Measurements from ENCODE around the gene ZFP3.
"Not testable (repeated sequence)": the region's sequence is repeated elsewhere in the genome, so short reads cannot be mapped to it uniquely, and the experiment has no call there.

The ZFP3 gene

GRCh38 chr17:5078106-5079028 lies at the start of gene ZFP3:
Gene ZFP3 (plus strand): TSS chr17:5078467. CDS start chr17:5091505, 13,038 bp downstream.
- no peak for FAIRE-seq

DNA sequence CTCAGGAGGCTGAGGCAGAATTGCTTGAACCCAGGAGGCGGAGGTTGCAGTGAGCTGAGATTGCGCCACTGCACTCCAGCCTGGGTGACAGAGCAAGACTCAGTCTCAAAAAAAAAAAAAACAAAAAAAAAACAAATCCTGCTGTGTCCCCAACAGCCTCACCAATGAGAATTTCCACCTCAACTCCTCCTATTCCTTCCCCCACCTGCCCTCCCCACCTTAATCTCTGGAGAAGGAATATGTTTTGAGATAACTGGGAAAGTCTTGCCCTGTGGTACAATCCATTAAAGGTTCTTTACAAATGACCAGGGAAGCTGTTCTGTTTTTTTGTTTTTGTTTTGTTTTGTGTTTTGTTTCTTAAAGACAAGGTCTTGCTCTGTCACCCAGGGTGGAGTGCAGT lies 48.1 kb upstream of the ZFP3 start:
- not testable (repeated sequence) for FAIRE-seq

DNA sequence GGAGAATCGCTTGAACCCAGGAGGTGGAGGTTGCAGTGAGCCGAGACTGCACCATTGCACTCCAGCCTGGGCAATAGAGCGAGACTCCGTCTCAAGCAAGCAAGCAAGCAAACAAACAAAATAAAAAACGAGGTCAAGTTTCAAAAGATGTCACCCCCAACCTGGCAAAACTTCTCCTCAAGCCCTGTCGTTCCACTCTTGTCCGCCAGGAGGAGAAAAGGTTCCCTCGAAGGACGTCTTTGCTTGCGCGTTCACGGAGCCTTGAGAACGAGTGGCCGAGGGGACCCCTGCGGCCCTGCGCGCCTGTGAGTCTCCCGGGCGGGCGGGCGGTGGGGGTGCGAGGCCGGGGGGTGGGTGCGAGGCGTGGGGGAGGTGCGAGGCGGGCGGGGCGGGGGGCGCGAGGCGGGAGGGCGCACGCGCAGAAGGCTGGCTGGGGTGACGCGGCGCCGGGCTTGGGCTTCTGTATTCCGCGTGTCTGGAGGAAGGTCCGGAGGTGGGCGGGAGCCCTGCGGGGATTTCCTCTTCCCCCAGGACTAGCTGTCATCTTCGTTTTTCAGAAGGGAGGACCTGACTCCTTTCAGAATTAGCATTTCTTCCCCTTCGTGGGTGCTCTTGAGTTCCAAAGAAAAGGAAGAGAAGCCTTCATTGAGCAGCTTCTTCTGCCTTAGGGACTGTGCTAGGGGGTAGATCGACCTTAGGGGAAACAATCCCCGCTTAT lies 46.7 kb upstream of the ZFP3 start:
- FAIRE-seq: no peak

GRCh38 chr17:5032865-5033264 lies 45.4 kb upstream of the ZFP3 start:
- no peak for FAIRE-seq

- no peak for FAIRE-seq
Measured at GRCh38 chr17:5033352-5034015, 44.8 kb upstream of the ZFP3 start.

- FAIRE-seq: no peak
Measured at GRCh38 chr17:5034063-5034462, 44.2 kb upstream of the ZFP3 start.

DNA sequence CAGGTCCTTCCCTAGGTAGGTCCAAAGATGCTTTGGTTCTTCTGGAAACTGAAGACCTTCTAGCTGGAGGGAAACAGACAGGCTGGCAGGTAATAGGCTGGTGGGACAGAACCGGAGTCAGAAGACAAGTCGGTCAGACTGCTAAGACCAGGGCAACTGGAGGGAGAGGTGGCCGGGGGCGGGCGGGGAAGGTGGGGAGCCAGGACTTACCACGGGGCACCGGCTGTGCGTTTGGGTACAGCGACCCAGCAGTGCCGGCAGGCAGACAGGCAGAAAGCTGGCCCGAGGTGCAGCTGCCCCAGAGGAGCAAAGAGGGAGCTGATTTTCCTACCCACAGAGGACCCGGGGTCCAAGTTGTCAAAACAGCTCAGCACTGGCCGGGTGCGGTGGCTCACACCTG lies 43.6 kb upstream of the ZFP3 start:
- no peak for FAIRE-seq

DNA sequence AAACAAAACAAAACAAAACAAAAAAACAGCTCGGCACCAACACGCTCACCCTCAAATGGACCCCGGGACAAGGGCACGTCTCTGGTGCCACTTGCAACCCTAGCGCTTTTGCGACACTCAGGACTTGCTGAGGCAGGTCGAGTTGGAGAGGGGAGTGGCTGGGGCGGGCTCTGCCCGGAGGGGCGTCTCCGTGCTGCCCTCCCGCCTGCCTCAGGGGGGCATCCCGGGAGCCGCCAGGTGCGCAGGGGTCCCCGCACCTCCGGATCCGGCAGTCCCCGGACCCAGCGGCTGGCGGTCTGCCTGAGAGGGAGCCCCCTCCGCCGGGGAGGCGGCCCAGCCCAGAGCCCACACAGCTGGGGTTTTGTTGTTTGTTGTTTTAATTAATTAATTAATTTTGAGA lies 43.0 kb upstream of the ZFP3 start, which contains the start of gene SLC52A1:
Gene SLC52A1 (minus strand): TSS at position 112 of the 400 bp plus-strand sequence. CDS start 820 bp downstream, outside the sequence.
- FAIRE-seq: no peak

- no peak for FAIRE-seq
Measured at GRCh38 chr17:5042157-5043022, 35.9 kb upstream of the ZFP3 start.

DNA sequence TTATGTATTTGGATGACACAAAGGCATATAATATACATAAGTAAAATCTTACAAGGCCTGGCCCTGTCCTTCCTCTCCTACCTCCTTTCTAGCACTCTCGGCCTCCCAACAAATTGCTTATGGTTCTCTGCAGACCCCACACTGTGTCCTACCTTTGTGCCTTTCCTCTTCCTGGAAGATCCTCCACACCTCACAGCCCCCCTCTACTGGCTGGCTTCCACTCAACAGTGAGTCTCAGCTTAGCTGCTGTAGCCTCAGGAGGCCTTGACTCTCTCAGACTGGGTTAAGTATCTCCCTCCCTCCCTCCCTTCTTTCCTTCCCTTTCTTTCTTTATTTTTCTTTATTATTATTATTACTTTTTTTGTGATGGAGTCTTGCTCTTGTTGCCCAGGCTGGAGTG lies 34.7 kb upstream of the ZFP3 start:
- FAIRE-seq: no peak

- no peak for FAIRE-seq
Measured at GRCh38 chr17:5044630-5045029, 33.6 kb upstream of the ZFP3 start.

GRCh38 chr17:5045496-5045895 lies 32.8 kb upstream of the ZFP3 start:
- FAIRE-seq: no peak

GRCh38 chr17:5047446-5047845 lies 30.8 kb upstream of the ZFP3 start:
- FAIRE-seq: no peak

- no peak for FAIRE-seq
Measured at GRCh38 chr17:5049314-5049841, 28.9 kb upstream of the ZFP3 start.

- no peak for FAIRE-seq
Measured at GRCh38 chr17:5050278-5050677, 28.0 kb upstream of the ZFP3 start.

DNA sequence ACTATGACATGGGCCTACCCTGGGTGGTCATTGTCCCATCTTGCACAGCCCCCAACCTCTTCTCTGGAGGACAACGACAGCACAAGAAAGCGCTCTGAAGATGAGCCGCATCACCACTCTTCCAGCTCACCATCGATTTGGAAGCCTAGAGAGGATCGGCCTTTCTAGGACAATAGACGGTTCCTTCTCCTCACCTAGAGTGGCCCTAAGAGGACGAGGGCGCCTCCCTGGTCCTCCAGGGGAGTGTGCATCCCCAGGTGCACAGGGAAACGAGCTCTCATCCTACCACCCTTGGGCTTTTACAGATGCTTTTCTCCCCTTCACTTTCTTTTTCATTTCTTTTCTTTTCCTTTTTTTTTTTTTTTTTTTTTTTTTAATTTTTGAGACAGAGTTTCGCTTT lies 22.7 kb upstream of the ZFP3 start:
- no peak for FAIRE-seq

DNA sequence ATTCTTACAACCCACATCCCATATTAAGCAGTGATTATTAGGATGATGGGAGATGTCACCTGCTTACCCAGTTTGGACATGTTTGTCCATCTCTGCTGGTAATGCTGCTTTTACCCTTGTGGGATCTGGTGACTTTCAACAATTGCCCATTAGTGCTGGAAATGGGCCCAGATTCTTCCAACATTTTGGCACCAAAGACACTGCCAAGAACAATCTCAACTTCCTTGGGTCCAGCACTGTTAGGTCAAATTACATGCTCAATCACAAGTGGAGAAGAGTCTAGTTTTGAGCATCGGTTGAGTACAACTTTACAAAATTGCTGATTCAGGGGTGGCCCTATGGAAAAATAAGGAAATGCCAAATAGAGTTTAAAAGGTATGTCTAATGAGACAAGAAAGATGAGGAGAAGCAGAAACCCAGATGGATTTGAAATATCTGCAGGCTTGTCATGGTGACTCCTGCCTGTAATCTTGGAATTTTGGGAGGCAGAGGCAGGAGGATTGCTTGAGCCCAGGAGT lies 13.0 kb upstream of the ZFP3 start:
- no peak for FAIRE-seq

DNA sequence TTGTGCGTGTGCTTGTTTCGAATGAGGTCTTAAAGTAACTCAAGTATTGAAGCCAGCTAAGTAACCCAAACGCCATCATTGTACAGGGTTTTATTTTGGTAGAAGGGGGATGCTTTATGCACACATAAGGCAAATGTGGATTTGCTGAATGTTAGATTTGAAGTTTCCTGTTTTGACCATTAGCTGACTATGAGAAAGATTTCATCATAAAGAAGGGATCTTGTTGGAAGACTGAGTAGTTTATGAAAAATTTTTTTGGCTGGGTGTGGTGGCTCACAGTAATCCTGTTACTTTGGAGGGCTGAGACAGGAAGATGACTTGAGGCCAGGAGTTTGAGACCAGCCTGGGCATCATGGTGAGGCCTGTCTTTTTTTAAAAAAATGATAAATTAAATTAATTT lies 10.0 kb upstream of the ZFP3 start:
- FAIRE-seq: no peak

DNA sequence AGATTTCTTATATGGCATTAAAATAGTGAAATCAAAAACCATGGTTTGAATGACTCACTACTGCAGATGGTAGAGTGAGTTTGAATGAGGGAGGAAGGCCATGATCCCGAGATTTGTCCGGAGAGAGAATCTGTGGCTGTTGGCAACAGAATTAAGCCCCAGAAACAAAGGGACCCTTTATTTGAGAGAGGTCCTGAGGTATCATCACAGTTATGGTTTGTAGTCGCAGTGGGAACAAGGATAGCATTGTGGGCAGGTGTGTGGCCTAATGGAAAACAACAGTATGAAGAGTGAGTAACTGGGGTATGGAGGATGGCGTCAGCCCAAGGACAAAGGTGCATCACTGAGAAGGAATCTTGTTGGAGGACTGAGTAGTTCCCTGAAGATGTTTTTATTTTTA lies 8.5 kb upstream of the ZFP3 start:
- FAIRE-seq: no peak

DNA sequence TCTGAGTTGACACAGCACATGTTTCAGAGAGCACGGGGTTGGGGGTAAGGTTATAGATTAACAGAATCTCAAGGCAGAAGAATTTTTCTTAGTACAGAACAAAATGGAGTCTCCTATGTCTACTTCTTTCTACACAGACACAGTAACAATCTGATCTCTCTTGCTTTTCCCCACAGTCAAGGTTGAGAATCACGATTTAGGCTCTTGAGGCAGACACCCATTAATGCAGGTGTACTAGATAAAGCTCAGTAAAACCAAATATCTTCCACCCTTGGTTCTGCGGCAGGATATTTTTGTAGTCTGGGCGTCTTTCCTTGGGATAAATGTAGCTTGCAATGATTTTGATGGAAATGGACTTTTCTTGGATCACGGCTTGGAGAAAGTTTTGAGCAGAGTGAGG lies 2.8 kb upstream of the ZFP3 start:
- not testable (repeated sequence) for FAIRE-seq

DNA sequence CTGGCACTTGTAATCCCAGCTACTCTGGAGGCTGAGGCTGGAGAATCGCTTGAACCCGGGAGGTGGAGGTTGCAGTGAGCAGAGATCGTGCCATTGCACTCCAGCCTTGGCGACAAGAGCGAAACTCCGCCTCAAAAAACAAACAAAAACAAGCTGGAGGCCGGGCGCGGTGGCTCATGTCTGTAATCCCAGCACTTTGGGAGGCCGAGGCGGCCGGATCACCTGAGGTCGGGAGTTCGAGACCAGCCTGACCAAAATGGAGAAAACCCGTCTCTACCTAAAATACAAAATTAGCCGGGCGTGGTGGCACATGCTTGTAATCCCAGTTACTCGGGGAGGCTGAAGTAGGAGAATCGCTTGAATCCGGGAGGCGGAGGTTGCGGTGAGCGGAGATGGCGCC lies 992 bp upstream of the ZFP3 start:
- not testable (repeated sequence) for FAIRE-seq

DNA sequence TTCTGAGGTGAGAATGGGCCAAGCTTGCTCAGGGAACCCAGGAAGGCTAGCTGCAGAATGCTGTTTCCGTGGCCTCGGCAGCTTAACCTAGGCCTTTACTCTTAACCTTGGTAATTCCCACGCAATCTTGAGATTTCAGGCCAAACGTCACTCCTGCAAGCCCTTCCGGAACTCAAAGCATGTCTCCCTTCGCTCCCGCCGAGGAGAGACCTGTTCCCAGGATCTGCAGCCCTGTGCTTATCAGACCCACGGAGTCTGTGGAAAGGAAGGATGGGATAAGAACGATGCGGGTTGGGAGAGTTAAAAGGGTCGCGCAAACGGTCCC lies 524 bp upstream of the ZFP3 start:
- FAIRE-seq: no peak
